NCI-H526 treated with DMSO at 0.1 percent for 48 hours (cell line): Measurements from ENCODE around the gene VSX1.

Source experiments
- DNase-seq: peaks from one replicate; lab custom pipeline; 2025; lab: John Stamatoyannopoulos, UW

The VSX1 gene

GRCh38 chr20:25040438-25040831 is 41.5 kb downstream of the VSX1 start:
- DNase-seq: no peak

DNA sequence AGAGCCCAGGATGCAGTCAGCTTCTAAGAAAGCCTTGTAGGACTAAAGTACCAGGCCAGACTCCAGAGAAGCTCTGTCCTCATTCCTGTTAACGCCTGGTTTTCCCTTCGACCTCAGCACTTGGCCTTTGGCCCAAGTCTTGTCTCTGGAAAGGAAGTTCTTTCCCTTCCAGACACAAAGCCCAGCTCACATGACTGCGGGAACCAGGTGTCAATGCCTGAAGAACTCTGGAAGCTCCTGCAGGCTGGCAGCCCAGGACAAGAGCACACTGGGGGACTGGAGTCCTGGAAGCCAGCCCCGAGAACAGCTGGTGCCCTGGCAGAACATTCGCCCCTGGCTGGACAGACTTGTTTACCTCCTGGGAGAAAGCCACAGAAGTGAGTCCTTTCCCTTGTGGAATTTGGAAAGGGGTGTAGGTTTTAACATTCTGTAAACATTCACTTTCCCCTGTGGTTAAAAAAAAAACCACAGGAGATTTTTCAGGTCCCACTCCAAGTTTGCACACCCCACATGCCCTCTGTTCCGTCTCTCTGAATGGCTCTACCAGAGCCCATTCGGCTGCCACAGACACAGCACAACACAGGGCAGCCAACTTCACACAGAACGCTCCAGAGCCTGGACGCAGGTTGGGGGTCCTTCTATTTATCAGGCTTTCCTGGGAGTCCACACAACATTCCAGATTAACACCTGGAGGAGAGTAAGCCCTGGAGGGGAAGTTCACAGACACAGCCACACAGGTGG is 42.1 kb downstream of the VSX1 start:
- no peak for DNase-seq

GRCh38 chr20:25038591-25039015 is 43.3 kb downstream of the VSX1 start:
- no peak for DNase-seq

GRCh38 chr20:25038103-25038410 is 43.9 kb downstream of the VSX1 start:
- no peak for DNase-seq

- DNase-seq: no peak
Measured at GRCh38 chr20:25037288-25038102, 44.4 kb downstream of the VSX1 start.

GRCh38 chr20:25036331-25036936 is 45.5 kb downstream of the VSX1 start:
- DNase-seq: no peak

GRCh38 chr20:25035921-25036320 is 46.0 kb downstream of the VSX1 start:
- peak; percentile 82 for DNase-seq

GRCh38 chr20:25033924-25034300 is 48.0 kb downstream of the VSX1 start:
- DNase-seq: no peak

- peak; percentile 74 for DNase-seq
Measured at GRCh38 chr20:25033265-25033923, 48.5 kb downstream of the VSX1 start.

DNA sequence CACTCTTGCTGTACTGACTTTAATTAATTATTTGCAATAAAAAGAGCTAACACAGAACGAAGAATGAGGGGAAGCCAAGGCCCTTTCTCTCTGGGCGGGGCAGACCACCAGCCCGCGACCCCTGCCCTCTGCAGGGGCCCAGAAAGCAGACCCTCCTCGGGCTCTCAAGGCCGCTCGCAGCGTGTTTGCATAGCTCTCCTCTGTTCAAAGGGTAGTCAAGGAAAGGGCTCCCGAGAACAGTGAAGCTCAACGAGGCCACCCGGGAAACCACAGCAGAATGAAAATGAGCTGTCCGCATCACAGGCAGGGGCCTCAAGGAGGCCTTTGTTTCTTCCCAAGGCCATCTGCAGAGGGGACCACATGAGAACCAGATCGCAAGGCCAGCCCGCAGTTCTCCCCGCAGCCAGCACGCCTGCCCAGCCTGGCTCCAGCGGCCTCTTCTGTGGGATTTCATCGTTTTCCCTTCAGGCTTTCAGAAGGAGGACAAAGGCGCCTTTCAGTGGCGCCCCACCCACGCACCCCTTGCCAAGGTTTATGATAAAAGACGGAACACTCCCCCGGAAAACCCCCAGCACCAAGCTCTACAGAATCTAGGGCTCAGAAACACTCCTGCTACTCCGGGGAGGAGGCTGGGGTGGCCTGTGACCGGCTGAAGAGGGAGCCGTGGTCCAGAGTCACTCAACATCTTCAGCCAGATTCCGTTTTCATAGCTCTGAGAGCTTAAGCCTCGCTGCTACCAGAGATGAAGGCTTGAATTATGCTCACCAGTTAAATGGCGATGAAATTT is 49.3 kb downstream of the VSX1 start:
- DNase-seq: peak; percentile 74

DNA sequence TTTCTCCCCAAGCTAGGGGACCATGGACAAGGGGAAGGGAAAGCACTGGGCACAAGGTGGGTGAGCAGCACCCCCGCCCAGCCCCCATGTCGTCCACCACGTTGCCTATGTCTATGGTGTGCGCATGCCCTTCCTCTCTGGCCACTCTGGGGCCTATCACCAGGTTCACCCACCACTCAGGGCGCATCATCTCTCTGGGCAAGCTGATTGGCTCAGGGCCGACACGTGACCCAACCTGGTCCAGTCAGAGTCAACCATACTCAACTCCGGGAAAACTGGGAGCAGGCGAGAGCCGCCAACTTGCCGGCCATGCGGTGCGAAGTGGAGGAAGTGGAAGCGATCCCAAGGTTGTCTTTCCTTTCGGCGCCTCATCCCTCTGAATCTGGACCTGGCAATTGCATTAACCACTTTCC is 49.9 kb downstream of the VSX1 start:
- no peak for DNase-seq

- DNase-seq: no peak
Measured at GRCh38 chr20:25031241-25031640, 50.7 kb downstream of the VSX1 start.

DNA sequence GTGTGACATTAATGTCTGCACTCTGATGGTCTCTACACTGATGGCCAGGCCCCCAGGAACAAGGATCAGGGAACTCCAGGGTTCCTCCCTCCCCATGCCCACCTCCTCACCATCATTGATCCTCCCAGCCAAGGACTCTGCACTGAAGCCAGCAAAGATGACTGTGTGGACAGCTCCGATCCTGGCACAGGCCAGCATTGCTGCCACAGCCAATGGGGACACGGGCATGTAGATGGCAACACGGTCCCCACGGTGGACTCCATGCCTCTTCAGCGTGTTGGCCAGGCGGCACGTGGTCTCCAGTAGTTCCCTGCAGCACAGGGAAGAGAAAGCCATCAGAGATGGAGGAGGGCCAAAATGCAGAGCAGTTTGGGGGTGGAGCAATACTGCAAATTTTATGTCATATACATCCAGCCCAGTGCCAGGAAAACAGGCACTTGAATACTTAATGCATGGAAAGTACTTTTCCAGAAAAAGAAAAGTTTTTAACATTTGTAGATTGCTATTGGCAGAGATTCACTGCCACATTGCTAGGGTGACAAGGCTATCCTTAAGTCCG is 51.2 kb downstream of the VSX1 start:
- DNase-seq: no peak

DNA sequence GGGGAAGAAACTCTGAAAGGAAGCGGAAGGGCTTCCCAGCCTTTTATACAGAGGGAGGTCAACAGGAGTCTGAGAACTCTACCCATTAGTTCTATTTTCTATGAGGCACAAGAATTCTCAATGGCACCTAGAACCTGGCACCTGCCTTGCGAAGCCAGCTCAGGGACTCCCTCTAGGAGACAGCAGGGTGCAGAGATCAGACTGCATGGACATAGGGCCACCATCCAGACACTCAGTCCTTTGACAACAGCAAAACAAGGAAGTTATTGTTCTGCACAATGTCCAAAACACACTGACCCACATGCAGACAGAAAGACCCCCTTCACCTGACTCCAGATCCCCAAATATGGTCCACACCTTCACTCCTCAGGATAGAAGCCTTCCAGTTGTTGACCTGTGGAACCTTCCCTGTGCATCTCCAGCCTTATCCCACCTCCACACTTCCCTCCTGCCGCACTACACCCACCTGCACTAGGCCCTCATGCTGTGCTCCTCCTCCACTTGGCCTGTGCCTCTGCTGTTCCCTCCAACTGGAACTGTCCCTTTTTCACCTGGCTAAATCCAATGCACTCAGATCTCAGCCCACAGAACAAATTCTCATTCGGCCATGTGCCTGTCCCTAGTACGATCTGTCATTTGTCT is 51.8 kb downstream of the VSX1 start:
- DNase-seq: no peak

- DNase-seq: no peak
Measured at GRCh38 chr20:25025986-25026605, 55.8 kb downstream of the VSX1 start.
